ENCODE results near the gene CRY1.
"Not testable (repeated sequence)": the region's sequence is repeated elsewhere in the genome, so short reads cannot be mapped to it uniquely, and the experiment has no call there.

Gene CRY1

GRCh38 chr12:107058190-107058589 is 35.2 kb downstream of the CRY1 start:
- no peak for DNase-seq

- no peak for DNase-seq
These were observed 36.1 kb downstream of the CRY1 start for GRCh38 chr12:107057071-107057834.

GRCh38 chr12:107053709-107054108 is 39.6 kb downstream of the CRY1 start:
- no peak for DNase-seq

- no peak for DNase-seq
These were observed 48.2 kb downstream of the CRY1 start for GRCh38 chr12:107045186-107045585.

GRCh38 chr12:107042801-107043200 is 50.5 kb downstream of the CRY1 start:
- no peak for DNase-seq

- DNase-seq = no peak
These were observed 57.6 kb downstream of the CRY1 start for GRCh38 chr12:107035733-107036132.

GRCh38 chr12:107033758-107034739 is 59.3 kb downstream of the CRY1 start:
- DNase-seq = no peak

- DNase-seq = no peak
These were observed 61.1 kb downstream of the CRY1 start for GRCh38 chr12:107032266-107032665.

GRCh38 chr12:107031061-107031460 is 62.3 kb downstream of the CRY1 start:
- DNase-seq = no peak

- no peak for DNase-seq
These were observed 64.3 kb downstream of the CRY1 start for GRCh38 chr12:107029081-107029480.

GRCh38 chr12:107027636-107028053 is 65.7 kb downstream of the CRY1 start:
- no peak for DNase-seq

- no peak for DNase-seq
These were observed 66.3 kb downstream of the CRY1 start for GRCh38 chr12:107026806-107027635.

- not testable (repeated sequence) for DNase-seq
These were observed 67.0 kb downstream of the CRY1 start for GRCh38 chr12:107026356-107026755.

- no peak for DNase-seq
These were observed 67.7 kb downstream of the CRY1 start for GRCh38 chr12:107025671-107026070.

GRCh38 chr12:107019546-107019945 is 73.8 kb downstream of the CRY1 start:
- no peak for DNase-seq

GRCh38 chr12:107017042-107017441 is 76.3 kb downstream of the CRY1 start:
- no peak for DNase-seq

GRCh38 chr12:107014055-107014454 is 79.3 kb downstream of the CRY1 start:
- DNase-seq = peak; percentile 28

- no peak for DNase-seq
These were observed 80.5 kb downstream of the CRY1 start for GRCh38 chr12:107012736-107013425.

- no peak for DNase-seq
These were observed 81.8 kb downstream of the CRY1 start for GRCh38 chr12:107011519-107011918.

GRCh38 chr12:107007411-107007810 is 85.9 kb downstream of the CRY1 start:
- DNase-seq = no peak

GRCh38 chr12:107002665-107003064 is 90.7 kb downstream of the CRY1 start:
- not testable (repeated sequence) for DNase-seq

GRCh38 chr12:106999446-106999845 is 93.9 kb downstream of the CRY1 start:
- DNase-seq = no peak
